Eye (tissue), 1 donor: ENCODE measurements around the gene CCL25.
"Not testable (repeated sequence)": the region's sequence is repeated elsewhere in the genome, so short reads cannot be mapped to it uniquely, and the experiment has no call there.

Source experiments
- DNase-seq: peaks from one replicate; pipeline ENCODE4 v3.0.0-alpha.2; 2015

The CCL25 gene, protein sequence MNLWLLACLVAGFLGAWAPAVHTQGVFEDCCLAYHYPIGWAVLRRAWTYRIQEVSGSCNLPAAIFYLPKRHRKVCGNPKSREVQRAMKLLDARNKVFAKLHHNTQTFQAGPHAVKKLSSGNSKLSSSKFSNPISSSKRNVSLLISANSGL

GRCh38 chr19:8052464-8052859 is at the start of gene CCL25:
Gene CCL25 (plus strand): TSS chr19:8052760. CDS start chr19:8053050, 290 bp downstream.
- DNase-seq: no peak

DNA sequence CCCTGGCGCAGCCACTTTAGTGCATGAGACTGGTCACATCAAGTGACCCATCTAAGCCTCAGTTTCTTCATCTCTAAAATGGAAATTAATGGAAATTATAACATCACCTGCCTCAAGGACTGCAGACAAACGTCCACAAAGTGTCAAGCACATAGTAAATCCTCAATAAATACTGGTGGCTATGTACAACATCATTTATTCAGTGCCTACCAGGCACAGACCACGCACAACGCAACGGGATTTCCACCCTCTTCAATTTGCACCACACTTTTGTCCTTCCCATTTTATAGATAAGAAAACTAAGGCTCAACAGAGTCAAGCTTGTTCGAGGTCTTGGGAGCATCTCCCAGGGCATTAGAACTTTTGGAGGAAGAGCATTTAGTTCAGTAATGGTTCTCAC is 48.6 kb upstream of the CCL25 start:
- no peak for DNase-seq

DNA sequence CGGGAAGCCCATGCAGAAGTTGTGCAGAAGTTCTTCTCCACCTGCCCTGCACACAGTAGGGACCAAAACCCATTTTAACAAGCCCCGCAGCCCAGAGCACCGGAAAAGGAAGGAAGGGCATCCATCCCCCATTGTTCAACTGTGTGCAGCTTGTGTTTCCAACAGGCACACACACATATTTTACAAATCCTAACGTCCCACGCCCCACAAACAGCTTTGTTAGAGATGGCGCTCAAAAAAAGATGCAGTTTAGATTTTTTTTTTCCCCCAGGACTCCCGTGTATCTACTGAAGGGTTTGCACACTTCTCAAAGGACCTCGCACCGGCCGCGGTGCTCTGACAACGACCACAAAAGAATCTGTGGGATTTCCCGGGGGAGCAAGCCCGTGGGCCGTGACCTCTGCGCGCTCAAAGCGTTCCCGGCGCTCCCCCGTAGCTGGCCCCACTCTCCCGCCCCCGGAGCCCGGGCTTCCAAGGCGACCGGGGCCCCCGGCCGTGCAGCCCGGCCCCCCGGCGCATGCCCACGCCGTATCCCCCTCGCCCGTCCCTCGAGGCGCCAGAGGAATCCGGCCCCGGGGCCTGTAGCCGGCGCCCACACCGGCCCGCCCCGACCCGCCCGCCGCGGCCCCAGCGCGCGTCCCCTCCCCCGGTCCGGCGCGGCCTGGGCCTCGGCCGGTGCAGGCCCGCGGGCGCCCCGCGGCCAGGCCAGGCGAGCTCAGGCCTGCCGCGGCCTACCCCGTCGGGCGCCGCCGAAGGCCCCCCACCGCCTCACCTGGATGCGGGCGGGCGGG is 47.6 kb upstream of the CCL25 start:
- DNase-seq: peak; percentile 64

- DNase-seq: peak; percentile 95
Observed at GRCh38 chr19:8005534-8006256, 46.9 kb upstream of the CCL25 start, which contains the start of gene ELAVL1. Gene ELAVL1 (minus strand): TSS chr19:8005641. CDS start chr19:7991815, 13,826 bp downstream.

DNA sequence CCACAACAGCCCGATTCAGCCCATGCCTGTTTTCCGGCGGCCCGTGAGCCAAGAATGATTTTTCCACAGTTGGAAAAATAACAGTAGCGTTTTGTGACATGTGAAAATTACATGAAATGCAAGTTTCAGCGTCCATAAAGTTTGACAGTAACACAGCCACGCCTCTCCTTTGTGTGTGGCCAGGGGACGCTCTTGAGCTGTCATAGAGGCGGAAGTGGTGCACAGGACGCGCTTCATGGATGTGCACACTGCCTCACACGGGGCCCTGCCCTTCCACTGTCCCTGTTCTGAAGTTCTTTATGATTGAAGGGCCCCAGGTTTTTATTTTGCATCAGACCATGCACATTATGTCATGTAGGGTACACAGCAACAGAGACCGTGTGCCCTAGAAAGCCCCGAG is 34.8 kb upstream of the CCL25 start:
- no peak for DNase-seq

GRCh38 chr19:8020681-8021080 is 31.9 kb upstream of the CCL25 start:
- no peak for DNase-seq

DNA sequence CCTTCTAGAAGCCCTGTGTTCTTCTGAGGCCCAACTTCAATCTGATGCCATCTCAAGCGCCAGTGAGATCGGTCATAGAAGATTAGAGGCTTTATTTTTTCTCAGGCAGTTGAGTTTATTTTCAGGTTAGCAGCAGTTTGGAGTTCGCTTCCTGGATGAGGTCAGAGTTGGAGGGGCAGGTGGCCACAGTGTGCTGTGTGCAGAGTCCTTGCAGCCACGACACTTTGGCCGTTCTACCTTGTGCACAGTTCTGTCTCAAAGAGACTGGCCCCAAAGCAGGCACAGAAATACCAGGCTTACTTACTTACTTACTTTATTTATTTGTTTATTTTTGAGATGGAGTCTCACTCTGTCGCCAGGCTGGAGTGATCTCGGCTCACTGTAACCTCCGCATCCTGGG is 31.2 kb upstream of the CCL25 start:
- no peak for DNase-seq

DNA sequence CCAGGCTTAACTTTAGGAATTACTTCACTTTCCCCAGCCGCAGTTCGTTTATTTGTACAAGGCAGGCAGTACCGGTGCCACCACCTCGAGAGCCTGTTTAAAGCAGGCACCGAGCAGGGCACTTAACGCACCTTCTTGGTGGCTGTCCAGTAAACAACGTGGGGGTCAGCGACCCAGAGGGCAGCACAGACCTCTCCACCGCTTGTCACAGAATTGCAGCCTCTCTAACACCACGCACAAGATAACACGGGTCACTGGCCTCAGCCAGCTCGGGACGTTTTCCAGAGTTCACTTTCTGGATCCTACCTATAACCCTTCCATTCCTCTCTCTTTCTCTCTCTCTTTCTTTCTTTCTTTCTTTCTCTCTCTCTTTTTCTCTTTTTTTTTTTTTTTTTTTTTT is 30.3 kb upstream of the CCL25 start:
- no peak for DNase-seq

- DNase-seq: no peak
Observed at GRCh38 chr19:8023371-8023770, 29.2 kb upstream of the CCL25 start.

DNA sequence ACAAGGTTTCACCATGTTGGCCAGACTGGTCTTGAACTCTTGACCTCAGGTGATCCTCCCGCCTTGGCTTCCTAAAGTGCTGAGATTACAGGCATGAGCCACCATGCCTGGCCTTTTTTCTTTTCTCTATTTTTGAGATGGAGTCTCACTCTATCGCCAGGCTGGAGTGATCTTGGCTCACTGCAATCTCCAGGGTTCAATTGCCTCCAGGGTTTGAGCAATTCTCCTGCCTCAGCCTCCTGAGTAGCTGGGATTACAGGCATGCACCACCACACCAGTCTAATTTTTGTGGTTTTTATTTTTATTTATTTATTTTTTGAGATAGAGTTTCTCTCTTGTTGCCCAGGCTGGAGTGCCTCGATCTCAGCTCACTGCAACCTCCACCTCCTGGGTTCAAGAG is 28.3 kb upstream of the CCL25 start:
- DNase-seq: not testable (repeated sequence)

DNA sequence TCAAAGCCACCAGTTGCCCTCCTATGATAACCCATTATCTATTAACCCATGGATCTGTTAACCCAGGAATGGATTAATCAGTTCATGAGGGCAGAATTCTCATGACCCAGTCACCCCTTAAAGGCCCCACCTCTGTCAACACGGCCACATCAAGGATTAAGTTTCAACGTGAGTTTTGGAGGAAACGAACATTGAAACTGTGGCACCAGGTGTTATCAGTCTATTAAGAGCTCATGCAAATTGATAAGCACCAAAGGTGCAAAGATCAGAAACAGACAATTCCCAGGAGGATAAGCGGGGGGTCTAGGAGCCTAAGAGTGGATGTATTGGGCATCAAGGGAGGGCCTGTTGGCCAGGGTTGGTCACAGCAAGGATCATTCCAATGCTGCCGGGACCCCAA is 27.2 kb upstream of the CCL25 start:
- DNase-seq: no peak

- DNase-seq: peak; percentile 47
Observed at GRCh38 chr19:8028951-8029491, 23.5 kb upstream of the CCL25 start.

DNA sequence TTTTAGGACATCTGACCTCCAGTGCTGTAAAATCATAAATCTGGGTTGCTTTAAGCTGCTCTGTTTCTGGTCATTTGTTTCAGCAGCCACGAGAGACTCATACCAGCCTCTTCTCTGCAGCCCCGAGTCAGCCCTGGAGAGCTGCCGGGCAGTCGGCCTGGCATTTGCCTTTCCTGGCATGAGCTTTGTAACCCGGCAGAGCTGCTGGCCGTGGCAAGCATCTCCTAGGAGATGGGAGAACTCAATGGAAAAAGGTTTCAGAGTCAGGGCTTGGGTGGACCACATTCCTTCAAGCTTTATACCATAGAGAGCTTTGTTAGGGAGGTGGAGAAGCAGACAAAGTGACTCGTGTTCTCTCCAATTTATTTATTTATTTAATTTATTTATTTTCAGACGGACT is 21.6 kb upstream of the CCL25 start:
- DNase-seq: no peak

DNA sequence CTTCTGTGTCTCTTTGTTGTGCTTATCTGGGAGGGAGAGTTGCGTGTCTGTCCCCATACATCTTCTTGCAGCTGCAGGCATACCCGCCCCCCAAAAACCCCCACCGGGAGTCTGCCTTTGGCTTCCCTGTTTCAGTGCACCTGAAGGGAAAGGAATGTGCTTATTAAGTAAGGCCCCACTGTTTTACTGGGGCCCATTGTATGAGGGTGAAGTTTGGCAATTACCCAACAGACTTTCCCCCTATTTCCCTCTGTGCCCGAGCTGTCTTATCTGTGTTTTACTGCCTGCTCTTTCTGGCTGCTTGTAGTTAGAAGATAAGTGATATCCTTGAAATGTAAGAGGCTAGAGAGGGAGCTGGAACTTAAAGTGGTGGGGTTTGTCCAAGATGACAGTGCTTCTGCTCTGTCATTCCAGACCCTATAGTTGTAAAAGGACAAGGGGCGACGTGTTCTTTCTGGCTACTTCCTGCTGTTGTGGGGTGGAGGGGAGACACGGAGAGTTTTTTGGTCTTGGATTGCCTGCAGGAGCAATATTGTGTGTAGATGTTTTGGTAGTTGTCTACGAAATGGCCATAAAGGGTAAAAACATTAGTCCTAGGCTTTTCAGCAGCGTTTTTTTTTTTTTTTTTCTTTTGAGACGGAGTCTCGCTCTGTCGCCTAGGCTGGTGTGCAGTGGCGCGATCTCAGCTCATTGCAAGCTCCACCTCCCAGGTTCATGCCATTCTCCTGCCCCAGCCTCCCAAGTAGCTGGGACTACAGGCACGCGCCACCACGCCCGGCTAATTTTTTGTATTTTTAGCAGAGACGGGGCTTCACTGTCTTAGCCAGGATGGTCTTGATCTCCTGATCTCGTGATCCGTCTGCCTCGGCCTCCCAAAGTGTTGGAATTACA is 19.0 kb upstream of the CCL25 start:
- not testable (repeated sequence) for DNase-seq

DNA sequence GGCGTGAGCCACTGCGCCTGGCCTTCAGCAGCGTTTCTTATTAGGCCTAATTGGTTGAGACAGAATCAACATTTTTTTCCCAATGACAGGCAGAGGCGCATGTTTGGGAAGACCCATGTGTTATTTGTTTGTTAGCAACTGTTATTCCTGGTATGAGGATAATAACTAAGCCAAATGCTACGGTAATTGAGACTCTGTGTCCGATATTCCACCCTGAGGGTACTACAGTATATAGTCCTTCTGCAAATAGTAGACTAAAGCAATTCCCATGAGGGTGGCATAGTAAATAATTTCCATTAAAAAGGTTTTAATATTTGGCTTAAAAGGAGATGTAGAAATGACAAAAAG is 18.4 kb upstream of the CCL25 start:
- no peak for DNase-seq

DNA sequence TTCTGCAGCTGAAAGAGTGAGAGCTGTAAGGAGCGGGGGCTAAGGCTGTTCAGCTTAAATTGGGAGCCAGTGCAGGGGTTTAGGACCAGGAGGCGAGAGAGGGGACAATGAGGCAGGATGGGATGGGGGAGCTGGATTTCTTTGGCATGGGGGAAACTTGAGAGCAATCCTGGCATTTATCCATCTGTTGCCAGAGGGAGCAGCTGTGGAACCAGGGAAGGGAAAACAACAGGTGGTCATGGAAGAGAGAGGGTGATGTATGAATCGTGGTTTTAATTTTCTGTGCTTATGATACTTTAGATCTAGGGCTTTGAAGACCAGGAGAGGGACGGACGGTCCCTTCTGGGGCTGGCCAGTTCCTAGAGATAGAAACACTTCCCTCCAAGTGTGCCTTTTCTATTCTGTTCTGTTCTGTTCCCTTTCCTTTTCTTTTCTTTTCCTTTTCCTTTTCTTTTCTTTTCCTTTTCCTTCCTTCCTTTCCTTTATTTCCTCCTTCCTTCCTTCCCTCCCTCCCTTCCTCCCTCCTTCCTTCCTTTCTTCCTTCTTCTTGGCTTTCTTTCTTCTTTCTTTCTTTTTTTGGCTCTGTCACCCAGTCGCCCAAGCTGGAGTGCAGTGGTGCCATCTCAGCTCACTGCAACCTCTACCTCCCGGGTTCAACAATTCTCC is 16.0 kb upstream of the CCL25 start:
- peak; percentile 71 for DNase-seq

GRCh38 chr19:8038815-8039214 is 13.7 kb upstream of the CCL25 start:
- DNase-seq: no peak

DNA sequence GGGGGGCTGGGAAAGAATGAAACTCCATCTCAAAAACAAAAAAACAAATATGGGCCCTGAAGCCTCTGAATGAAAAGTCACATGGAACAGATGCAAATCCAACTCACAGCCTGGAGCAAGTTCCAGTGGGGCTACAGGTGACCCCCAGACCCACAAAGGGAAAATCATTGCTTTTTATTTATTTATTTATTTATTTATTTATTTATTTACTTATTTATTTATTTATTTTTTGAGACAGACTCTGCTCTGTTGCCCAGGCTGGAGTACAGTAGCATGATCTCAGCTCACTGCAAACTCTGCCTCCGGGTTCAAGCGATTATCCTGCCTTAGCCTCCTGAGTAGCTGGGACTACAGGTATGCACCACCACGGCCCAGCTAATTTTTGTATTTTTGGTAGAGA is 13.3 kb upstream of the CCL25 start:
- no peak for DNase-seq

DNA sequence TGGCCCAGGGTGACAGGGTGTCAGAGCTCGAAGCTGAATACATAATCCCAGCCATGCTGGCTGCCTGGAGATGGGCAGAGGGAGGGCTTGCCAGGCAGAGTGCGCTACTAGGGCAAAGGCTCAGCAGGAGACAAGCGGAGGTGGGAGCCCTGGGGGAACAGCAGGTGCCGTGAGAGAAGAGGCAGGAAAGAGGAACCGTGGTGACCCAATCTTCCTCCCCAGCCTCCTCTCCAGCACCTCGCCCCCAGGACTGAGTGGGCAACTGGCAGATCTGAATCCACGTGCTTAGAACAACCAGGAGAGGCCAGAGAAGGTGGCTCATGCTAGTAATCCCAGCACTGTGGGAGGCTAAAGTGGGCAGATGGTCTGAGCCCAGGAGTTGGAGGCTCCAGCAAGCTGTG is 11.0 kb upstream of the CCL25 start:
- DNase-seq: no peak

DNA sequence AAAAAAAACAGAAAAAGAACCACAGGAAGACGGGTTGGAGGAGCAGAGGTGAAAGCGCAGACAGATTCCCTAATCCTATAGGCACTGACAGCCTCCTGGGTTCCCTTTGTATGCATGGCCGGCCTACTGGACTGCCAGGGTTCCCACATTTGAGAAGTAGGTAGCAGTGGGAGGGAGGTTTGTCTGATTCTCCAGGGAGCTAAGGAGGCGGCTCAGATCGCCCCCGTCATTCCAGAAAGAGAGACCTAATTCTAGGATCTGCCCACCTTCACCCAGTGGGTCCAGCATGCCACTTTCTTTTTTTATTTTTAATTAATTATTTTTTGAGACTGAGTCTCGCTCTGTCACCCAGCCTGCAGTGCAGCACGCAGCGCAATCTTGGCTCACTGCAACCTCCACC is 9.7 kb upstream of the CCL25 start:
- DNase-seq: no peak

DNA sequence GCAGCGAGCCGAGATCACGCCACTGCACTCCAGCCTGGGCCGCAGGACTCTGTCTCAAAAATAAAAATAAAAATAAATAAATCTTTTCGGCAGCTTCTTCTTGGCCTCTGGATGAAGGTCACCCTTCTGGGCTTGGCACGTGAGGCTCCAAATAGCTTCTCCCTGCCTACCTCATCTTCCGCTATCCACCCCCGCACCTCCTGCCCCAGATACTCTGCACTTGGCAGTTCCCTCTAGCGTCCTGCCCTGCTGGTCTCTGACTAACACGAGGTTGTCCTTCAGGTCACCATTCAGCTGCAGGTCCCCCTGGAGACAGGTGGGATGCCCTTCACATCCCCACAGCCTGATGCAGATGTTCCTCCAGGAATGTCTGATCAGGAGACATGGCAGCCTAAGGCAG is 8.5 kb upstream of the CCL25 start:
- no peak for DNase-seq

DNA sequence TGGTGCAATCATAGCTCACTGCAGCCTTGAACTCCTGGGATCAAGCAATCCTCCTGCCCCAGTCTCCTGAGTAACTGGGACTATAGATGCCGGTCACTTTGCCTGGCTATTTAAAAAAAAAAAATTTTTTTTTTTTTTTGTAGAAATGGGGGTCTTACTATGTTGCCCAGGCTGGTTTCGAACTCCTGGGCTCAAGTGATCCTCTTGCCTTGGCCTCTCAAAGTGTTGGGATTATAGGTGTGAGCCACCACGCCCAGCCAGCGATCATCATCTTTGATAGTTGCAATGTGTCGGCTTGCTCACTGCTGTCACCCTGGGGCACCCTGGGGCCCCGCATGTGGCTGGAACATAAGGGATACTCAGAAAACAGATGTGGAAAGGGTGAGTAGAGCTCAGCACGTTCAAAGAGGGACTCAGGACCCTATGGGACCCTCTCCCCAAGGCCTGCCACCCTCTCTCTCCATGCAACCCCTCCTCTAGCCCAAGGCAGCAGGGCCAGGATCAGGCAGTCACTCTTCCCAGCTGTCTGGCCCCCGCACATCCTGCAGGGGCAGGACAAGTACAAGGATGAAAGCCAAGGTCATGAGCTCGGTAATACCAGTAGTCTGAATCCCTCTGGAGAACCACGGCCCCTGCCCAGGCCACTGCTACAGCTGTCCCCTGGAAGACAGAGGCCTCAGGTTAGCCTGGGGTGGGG is 6.5 kb upstream of the CCL25 start:
- DNase-seq: no peak
